Measurements from ENCODE around the gene CCBE1.
"Not testable (repeated sequence)": the region's sequence is repeated elsewhere in the genome, so short reads cannot be mapped to it uniquely, and the experiment has no call there.

CCBE1 gene

GRCh38 chr18:59650266-59650820 is 46.9 kb downstream of the CCBE1 start:
- DNase-seq: no peak

GRCh38 chr18:59649591-59649990 is 47.6 kb downstream of the CCBE1 start:
- no peak for DNase-seq

DNA sequence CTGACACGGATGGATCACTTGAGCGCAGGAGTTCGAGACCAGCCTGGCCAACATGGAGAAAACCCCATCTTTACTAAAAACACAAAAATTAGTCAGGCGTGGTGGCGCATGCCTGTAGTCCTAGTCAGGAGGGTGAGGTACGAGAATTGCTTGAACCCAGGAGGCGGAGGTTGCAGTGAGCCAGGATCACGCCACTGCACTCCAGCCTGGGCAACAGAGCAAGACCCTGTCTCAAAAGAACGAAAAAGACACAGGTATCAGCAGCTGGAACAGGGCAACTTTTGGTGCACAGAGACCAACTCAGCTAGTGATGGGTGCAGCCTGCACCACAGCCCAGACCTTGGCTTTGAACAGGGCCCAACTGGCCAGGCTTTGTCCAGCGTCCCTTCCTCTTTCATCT is 48.8 kb downstream of the CCBE1 start:
- not testable (repeated sequence) for DNase-seq

GRCh38 chr18:59646963-59647307 is 50.3 kb downstream of the CCBE1 start:
- DNase-seq: no peak

DNA sequence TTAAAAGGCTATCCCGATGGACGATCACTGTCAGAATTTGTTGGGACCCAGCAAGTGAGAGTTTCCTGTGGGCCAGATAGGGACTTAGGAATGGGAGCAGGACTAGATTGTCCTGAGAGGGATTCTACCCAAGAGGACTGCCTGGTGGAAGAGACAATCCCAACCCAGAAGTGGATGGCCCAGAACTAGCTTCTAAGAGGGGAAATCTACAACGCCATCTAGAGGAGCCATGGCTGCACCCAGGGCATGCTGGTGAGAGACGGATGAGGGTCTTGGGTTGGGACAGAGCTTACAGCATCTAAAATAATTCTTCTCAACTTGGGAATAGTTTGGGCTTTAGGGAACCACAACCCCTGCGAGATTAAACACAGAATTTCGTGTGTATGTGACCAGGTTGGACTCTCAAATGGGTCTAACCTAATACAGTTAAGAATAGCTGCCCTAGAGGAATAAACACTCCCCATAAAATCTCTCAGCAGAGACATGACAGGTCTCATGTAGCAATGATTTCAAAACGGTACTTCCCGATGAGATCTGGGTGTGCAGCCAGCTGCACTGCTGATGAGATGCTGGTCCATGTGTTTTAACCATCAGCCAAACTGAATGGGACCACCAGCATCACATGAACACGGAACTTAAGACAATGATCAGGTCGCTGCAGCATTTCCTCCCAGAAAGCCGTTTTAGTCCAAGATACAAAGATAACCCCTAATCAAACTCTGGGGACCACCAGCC is 50.8 kb downstream of the CCBE1 start:
- DNase-seq: no peak

DNA sequence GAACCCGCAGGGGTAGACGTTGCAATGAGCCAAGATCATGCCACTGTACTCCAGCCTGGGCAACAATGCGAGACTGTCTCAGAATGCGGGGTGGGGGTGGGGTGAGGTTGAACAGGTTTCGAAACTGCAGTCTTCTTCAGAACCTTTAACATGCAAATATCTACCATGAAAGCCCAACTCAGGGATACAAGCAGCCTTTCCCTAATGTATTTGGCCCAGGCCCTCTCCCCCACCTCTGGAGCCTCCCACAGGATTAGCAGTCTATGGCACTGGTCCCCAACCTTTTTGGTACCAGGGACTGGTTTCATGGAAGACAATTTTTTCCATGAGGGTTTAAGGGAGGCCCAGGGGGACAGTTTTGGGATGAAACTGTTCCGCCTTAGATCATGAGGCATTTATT is 53.5 kb downstream of the CCBE1 start:
- no peak for DNase-seq

- no peak for DNase-seq
Measured at GRCh38 chr18:59640721-59641120, 56.5 kb downstream of the CCBE1 start.

DNA sequence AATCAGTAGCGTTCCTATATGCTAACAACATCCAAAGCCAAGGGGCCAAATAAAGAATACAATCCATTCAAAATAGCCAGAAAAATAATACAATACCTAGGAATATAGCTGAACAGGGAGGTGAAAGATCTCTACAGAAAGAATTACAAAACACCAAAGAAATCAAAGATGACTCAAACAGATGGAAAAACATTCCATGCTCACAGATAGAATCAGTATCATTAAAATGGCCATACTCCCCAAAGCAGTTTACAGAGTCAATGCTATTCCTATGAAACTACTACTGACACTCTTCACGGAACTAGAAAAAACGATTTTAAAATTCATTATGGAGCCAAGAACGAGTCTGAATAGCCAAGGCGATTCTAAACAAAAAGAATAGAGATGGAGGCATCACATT is 57.4 kb downstream of the CCBE1 start:
- DNase-seq: no peak

DNA sequence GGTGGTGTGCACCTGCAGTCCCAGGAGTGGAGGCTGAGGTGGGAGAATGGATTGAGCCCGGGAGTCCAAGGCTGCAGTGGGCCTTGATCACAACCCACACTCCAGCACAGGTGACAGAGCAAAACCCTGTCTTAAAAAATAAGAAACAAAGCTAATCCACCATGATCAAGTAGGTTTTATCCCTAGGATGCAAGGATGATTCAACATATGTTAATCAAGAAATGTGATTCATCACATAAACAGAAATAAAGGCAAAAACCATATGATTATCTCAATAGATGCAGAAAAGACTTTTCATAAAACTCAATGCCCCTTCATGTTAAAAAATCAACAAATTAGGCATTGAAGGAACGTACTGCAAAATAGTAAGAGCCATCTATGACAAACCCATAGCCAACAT is 58.1 kb downstream of the CCBE1 start:
- no peak for DNase-seq

- DNase-seq: no peak
Measured at GRCh38 chr18:59633961-59634485, 63.2 kb downstream of the CCBE1 start.

DNA sequence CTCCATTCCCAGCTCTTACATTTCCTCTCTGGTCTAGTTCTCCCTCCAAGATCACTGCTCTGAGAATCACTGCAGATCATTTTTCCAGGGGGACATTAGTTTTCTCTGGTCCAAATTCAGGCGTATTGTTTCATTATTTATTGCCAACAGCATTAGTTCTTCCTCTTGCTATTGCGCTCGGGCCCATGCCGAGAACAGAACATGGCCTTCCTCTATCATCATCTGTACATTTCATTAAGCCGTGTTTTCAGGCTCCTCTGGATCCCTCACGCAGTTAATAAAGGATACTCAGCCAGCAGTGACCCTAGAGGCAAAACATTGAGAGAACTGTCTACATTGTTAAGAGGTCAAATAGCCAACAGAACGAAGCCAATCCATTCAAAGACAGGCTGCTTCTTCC is 63.9 kb downstream of the CCBE1 start:
- DNase-seq: no peak

- no peak for DNase-seq
Measured at GRCh38 chr18:59631583-59632181, 65.5 kb downstream of the CCBE1 start.

GRCh38 chr18:59629894-59630293 is 67.3 kb downstream of the CCBE1 start:
- no peak for DNase-seq

GRCh38 chr18:59628995-59629394 is 68.2 kb downstream of the CCBE1 start:
- no peak for DNase-seq

GRCh38 chr18:59627414-59627813 is 69.8 kb downstream of the CCBE1 start:
- DNase-seq: no peak

DNA sequence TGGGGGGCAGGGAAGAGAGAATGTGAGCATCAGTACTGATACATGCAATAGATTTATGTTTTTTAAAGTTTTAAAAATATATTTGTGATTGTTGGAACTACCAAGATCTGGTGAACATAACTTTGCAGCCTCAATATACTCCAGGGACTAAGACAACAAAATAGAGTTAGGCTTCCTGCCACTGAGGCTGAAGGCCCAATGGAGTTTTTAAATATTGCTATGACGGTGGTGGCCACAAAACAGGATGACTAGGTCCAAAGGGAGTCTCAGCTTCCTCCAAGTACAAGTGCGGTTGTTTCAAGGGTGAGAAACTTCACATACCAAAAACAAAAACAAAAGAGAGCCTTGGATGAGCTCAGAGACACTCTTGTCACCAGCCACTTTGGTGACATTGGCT is 72.9 kb downstream of the CCBE1 start:
- no peak for DNase-seq

GRCh38 chr18:59623456-59624368 is 73.5 kb downstream of the CCBE1 start:
- no peak for DNase-seq

GRCh38 chr18:59621027-59621426 is 76.2 kb downstream of the CCBE1 start:
- no peak for DNase-seq

DNA sequence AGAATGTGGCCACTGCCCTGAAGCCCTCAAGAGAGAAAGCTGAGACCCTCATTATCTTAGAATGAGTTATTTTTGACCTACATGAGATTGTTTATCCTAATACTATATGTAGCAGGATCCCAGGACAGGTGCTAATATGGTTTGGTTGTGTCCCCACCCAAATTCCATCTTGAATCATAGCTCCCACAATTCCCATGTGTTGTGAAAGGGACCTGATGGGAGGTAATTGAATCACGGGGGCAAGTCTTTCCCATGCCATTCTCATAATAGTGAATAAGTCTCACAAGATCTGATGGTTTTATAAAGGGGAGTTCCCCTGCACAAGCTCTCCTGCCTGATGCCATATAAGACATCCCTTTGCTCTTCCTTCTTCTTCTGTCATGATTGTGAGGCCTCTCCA is 76.8 kb downstream of the CCBE1 start:
- DNase-seq: no peak

DNA sequence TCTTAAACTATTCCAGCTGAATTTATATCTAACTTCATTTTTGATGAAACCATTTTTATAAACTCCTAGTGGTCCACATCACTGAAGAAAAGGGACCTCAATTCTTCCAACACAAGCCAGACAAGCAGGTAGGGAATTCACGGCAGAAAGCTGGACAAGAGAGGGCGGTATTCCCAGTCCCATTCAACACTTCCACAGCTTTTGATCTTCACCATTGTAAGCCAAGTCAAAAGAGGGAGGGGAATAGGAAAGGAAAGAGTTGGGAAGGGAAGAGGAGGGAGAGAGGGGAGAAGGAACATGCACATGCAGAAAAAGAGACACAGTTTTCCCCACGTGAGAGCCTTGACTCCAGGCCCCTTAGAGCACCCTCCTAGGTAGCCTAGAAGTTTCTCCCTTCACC is 77.4 kb downstream of the CCBE1 start:
- no peak for DNase-seq

GRCh38 chr18:59617468-59617932 is 79.7 kb downstream of the CCBE1 start:
- DNase-seq: no peak

- DNase-seq: no peak
Measured at GRCh38 chr18:59616501-59616900, 80.7 kb downstream of the CCBE1 start.

GRCh38 chr18:59613903-59614302 is 83.3 kb downstream of the CCBE1 start:
- no peak for DNase-seq
